ENCODE results near the gene SFXN5. TPM values are rescaled to one million over a fixed set of nuclear protein-coding genes. Genes with fewer than 3 reads are reported as not detected.

SFXN5 gene
- total RNA-seq, 1 donor: 17.0 TPM

GRCh38 chr2:73028841-73029240 lies 42.7 kb downstream of the SFXN5 start:
- H3K9me3 ChIP-seq (ENCODE audit: low read depth, low read length): no peaks in the 10 kb centered on the region
- H4K20me1 ChIP-seq (ENCODE audit: insufficient read depth, low read length): no peaks in the 10 kb centered on the region
- H3K4me3 ChIP-seq (ENCODE audit: insufficient read depth, low read length): no peak overlapping the region
- H3K27ac ChIP-seq (ENCODE audit: low read depth, low read length): peak overlapping the region; percentile 70
- TF ChIP-seq, protein P1, sequence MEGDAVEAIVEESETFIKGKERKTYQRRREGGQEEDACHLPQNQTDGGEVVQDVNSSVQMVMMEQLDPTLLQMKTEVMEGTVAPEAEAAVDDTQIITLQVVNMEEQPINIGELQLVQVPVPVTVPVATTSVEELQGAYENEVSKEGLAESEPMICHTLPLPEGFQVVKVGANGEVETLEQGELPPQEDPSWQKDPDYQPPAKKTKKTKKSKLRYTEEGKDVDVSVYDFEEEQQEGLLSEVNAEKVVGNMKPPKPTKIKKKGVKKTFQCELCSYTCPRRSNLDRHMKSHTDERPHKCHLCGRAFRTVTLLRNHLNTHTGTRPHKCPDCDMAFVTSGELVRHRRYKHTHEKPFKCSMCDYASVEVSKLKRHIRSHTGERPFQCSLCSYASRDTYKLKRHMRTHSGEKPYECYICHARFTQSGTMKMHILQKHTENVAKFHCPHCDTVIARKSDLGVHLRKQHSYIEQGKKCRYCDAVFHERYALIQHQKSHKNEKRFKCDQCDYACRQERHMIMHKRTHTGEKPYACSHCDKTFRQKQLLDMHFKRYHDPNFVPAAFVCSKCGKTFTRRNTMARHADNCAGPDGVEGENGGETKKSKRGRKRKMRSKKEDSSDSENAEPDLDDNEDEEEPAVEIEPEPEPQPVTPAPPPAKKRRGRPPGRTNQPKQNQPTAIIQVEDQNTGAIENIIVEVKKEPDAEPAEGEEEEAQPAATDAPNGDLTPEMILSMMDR (IDR thresholded peaks at IDR 0.05; ENCODE audit: extremely low read depth, low read depth, low read length): no peak
- peak overlapping the region; percentile 64 for H3K4me2 ChIP-seq (ENCODE audit: insufficient read depth, low read length)
- peak; percentile 96 for DNase-seq (ENCODE audit: insufficient read length, low spot score, missing footprints)
- no peaks in the 10 kb centered on the region for H3K27me3 ChIP-seq (ENCODE audit: insufficient read depth, low read length)
- no peaks in the 10 kb centered on the region for H3K36me3 ChIP-seq (ENCODE audit: insufficient read depth, low read length)
- peaks cover 15% of the 10 kb centered on the region for H3K4me1 ChIP-seq (ENCODE audit: insufficient read depth, low read length)
- peak overlapping the region; percentile 67 for H2AFZ ChIP-seq (ENCODE audit: low read length)
- no peaks in the 10 kb centered on the region for H3K79me2 ChIP-seq (ENCODE audit: insufficient read depth, low read length)

DNA sequence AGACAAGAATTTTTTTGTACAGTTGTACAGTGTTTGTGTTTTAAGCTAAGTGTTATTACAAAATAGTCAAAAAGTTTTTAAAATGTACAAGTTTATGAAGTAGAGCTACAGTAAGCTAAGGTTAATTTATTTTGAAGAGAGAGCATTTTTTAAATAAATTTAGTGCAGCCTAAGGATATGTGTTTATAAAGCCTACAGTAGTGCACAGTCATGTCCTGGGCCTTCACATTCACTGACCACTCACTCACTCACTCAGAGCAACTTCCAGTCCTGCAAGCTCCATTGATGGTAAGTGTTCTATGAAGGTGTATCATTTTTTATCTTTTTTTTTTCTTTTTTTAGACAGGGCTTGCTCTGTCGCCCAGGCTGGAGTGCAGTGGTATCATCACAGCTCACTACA lies 44.2 kb downstream of the SFXN5 start:
- Histone ChIP-seq H2AFZ (ENCODE audit: low read length) (no peak overlapping the region), H3K4me1 (ENCODE audit: insufficient read depth, low read length) (peaks cover 15% of the 10 kb centered on the region), H3K27ac (ENCODE audit: low read depth, low read length) (no peak overlapping the region), H3K4me2 (ENCODE audit: insufficient read depth, low read length) (no peak overlapping the region), H3K36me3 (ENCODE audit: insufficient read depth, low read length) (no peaks in the 10 kb centered on the region), H3K79me2 (ENCODE audit: insufficient read depth, low read length) (no peaks in the 10 kb centered on the region), H4K20me1 (ENCODE audit: insufficient read depth, low read length) (no peaks in the 10 kb centered on the region), H3K27me3 (ENCODE audit: insufficient read depth, low read length) (no peaks in the 10 kb centered on the region), H3K4me3 (ENCODE audit: insufficient read depth, low read length) (no peak overlapping the region), H3K9me3 (ENCODE audit: low read depth, low read length) (no peaks in the 10 kb centered on the region)
- no peak for DNase-seq (ENCODE audit: insufficient read length, low spot score, missing footprints)
- TF ChIP-seq, protein P1 (IDR thresholded peaks at IDR 0.05; ENCODE audit: extremely low read depth, low read depth, low read length): no peak

GRCh38 chr2:73023497-73023896 lies 48.0 kb downstream of the SFXN5 start:
- Histone ChIP-seq H4K20me1 (ENCODE audit: insufficient read depth, low read length) (peaks cover 6% of the 10 kb centered on the region), H3K79me2 (ENCODE audit: insufficient read depth, low read length) (no peaks in the 10 kb centered on the region), H3K27me3 (ENCODE audit: insufficient read depth, low read length) (no peaks in the 10 kb centered on the region), H3K9me3 (ENCODE audit: low read depth, low read length) (no peaks in the 10 kb centered on the region), H3K36me3 (ENCODE audit: insufficient read depth, low read length) (peaks cover 6% of the 10 kb centered on the region), H3K4me1 (ENCODE audit: insufficient read depth, low read length) (peaks cover 22% of the 10 kb centered on the region), H3K4me2 (ENCODE audit: insufficient read depth, low read length) (no peak overlapping the region), H3K4me3 (ENCODE audit: insufficient read depth, low read length) (no peak overlapping the region), H3K27ac (ENCODE audit: low read depth, low read length) (no peak overlapping the region), H2AFZ (ENCODE audit: low read length) (no peak overlapping the region)
- TF ChIP-seq, protein P1 (IDR thresholded peaks at IDR 0.05; ENCODE audit: extremely low read depth, low read depth, low read length): no peak
- DNase-seq (ENCODE audit: insufficient read length, low spot score, missing footprints): no peak

DNA sequence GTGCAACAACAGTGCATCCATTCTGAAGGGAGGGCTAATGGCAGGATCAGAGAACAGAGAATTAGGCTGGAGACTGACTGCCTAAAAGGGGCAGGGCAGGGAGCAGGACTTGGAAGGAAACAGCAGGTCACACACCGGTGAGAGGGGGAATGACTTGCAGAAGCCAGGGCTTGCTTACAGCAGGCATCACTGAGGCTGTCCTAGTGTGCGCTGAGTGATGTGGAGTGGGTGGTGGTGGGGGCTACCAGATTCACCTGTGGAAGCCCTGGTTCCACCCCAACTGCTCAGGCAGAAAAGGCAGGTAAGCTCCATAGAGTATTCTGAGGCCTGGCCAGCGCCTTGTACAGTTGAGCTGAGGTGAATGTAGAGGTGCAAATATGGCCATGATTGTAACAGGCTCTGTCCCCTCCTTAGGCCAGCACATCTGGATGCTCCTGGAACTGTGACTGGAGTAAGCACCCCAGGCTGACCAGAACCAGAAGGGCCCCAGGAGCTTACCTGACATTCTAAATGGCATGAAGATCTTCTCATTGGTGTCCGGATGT lies 49.4 kb downstream of the SFXN5 start:
- H3K36me3 ChIP-seq (ENCODE audit: insufficient read depth, low read length): peaks cover 6% of the 10 kb centered on the region
- no peaks in the 10 kb centered on the region for H3K9me3 ChIP-seq (ENCODE audit: low read depth, low read length)
- H3K4me3 ChIP-seq (ENCODE audit: insufficient read depth, low read length): no peak overlapping the region
- no peak overlapping the region for H2AFZ ChIP-seq (ENCODE audit: low read length)
- no peak overlapping the region for H3K4me2 ChIP-seq (ENCODE audit: insufficient read depth, low read length)
- TF ChIP-seq, protein P1 (IDR thresholded peaks at IDR 0.05; ENCODE audit: extremely low read depth, low read depth, low read length): no peak
- H3K79me2 ChIP-seq (ENCODE audit: insufficient read depth, low read length): no peaks in the 10 kb centered on the region
- peaks cover 19% of the 10 kb centered on the region for H3K4me1 ChIP-seq (ENCODE audit: insufficient read depth, low read length)
- no peak overlapping the region for H3K27ac ChIP-seq (ENCODE audit: low read depth, low read length)
- no peak for DNase-seq (ENCODE audit: insufficient read length, low spot score, missing footprints)
- H3K27me3 ChIP-seq (ENCODE audit: insufficient read depth, low read length): no peaks in the 10 kb centered on the region
- H4K20me1 ChIP-seq (ENCODE audit: insufficient read depth, low read length): peaks cover 6% of the 10 kb centered on the region
